H1 (cell line): ENCODE results near the gene PTPRO. TPM values are rescaled to one million over a fixed set of nuclear protein-coding genes. Genes with fewer than 3 reads are reported as not detected.

ENCODE experiments used
- CTCF ChIA-PET: fragments of 300-600 bp; sonication (Branson Sonifier 250); formaldehyde crosslinking; loops from one replicate; lab custom pipeline; 2021; ENCODE audit not compliant: partially characterized antibody; lab: Charles Lee
- POLR2A ChIA-PET: fragments of 300-600 bp; sonication (Branson Sonifier 250); formaldehyde crosslinking; loops from one replicate; lab custom pipeline; 2021; ENCODE audit warnings: inconsistent platforms; ENCODE audit not compliant: partially characterized antibody; lab: Charles Lee
- DNase-seq, 2 experiments: peaks; one replicate each; pipeline versions ENCODE4 v3.0.0 to v3.0.0-alpha.2; 2010 to 2022; ENCODE audit warnings: low spot score in 2 of 2, low read depth in 1 of 2, mixed read lengths in 1 of 2
- FAIRE-seq: peaks from 2 replicates; lab custom pipeline; 2011; peaks lifted over from hg19 to GRCh38; lab: Jason Lieb, UNC
- H2AFZ ChIP-seq: 2 replicates; pipeline ENCODE4 v1.8.1; 2012; ENCODE audit warnings: low read length, inconsistent platforms
- H2AK5ac ChIP-seq: 2 replicates; pipeline ENCODE4 v1.6.1; 2013; ENCODE audit warnings: low read depth, low read length
- H2BK120ac ChIP-seq: replicated peaks from 2 replicates; pipeline ENCODE3; 2013; ENCODE audit warnings: low read depth, low read length, inconsistent platforms
- H2BK12ac ChIP-seq: 2 replicates; pipeline ENCODE4 v1.6.1; 2013; ENCODE audit warnings: low read depth, low read length
- H2BK15ac ChIP-seq: 2 replicates; pipeline ENCODE4 v1.6.1; 2013; ENCODE audit warnings: low read length
- H2BK20ac ChIP-seq: 2 replicates; pipeline ENCODE4 v1.6.1; 2013; ENCODE audit warnings: low read length
- H2BK5ac ChIP-seq: 2 replicates; pipeline ENCODE4 v1.6.1; 2013; ENCODE audit warnings: low read depth, low read length
- H3K14ac ChIP-seq: 2 replicates; pipeline ENCODE4 v1.6.1; 2013; ENCODE audit warnings: inconsistent platforms; ENCODE audit not compliant: insufficient read length
- H3K18ac ChIP-seq: 2 replicates; pipeline ENCODE4 v1.6.1; 2013; ENCODE audit warnings: low read length; ENCODE audit errors: extremely low read depth
- H3K23ac ChIP-seq: 2 replicates; pipeline ENCODE4 v1.6.1; 2013; ENCODE audit warnings: inconsistent platforms; ENCODE audit not compliant: insufficient read length
- H3K23me2 ChIP-seq: 2 replicates; pipeline ENCODE4 v1.6.1; 2013; ENCODE audit warnings: low read depth, low read length
- H3K27ac ChIP-seq: 2 replicates; pipeline ENCODE4 v1.6.1; 2011; ENCODE audit warnings: low read depth, low read length, inconsistent platforms
- H3K27me3 ChIP-seq, 4 experiments: replicated peaks in 1 of 4; 1 replicate in 1 of 4; 2 replicates in 3 of 4; pipeline versions ENCODE4 v1.6.1 to v1.8.1; 2011 to 2013; ENCODE audit warnings: low read length in 3 of 4, mild to moderate bottlenecking in 3 of 4, inconsistent platforms in 2 of 4, mixed read lengths in 2 of 4, moderate library complexity in 1 of 4; ENCODE audit not compliant: control insufficient read depth in 3 of 4, insufficient read depth in 3 of 4; ENCODE audit errors: extremely low read depth in 1 of 4
- H3K36me3 ChIP-seq, 4 experiments: 2 replicates each; pipeline versions ENCODE4 v1.6.1 to v1.8.1; 2011 to 2013; ENCODE audit warnings: mild to moderate bottlenecking in 4 of 4, low read length in 3 of 4, moderate library complexity in 2 of 4, control low read depth in 1 of 4, inconsistent platforms in 1 of 4; ENCODE audit not compliant: insufficient read depth in 4 of 4, control insufficient read depth in 2 of 4
- H3K4ac ChIP-seq: replicated peaks from 2 replicates; pipeline ENCODE3; 2013; ENCODE audit warnings: low read length, low read depth, mixed read lengths, inconsistent platforms; ENCODE audit not compliant: insufficient read length
- H3K4me1 ChIP-seq, 4 experiments: replicated peaks in 1 of 4; 1 replicate in 1 of 4; 2 replicates in 3 of 4; pipeline versions ENCODE4 v1.6.1 to v1.8.1; 2011 to 2013; ENCODE audit warnings: low read length in 3 of 4, inconsistent platforms in 2 of 4, mixed read lengths in 1 of 4; ENCODE audit not compliant: insufficient read depth in 4 of 4, control insufficient read depth in 3 of 4
- H3K4me2 ChIP-seq, 2 experiments: 2 replicates each; pipeline versions ENCODE4 v1.6.1 to v1.8.1; 2011 to 2013; ENCODE audit warnings: low read depth in 2 of 2, low read length in 2 of 2, control low read depth in 1 of 2, inconsistent platforms in 1 of 2, mild to moderate bottlenecking in 1 of 2; ENCODE audit not compliant: insufficient read depth in 1 of 2
- H3K4me3 ChIP-seq, 4 experiments: fragments of 200-600, 300-600 bp in 1 of 4; sonication (generic), shearing (Covaris generic), sonication (Bioruptor Twin) in 1 of 4; 2 replicates each; pipeline versions ENCODE4 v1.5.1 to v1.8.1; 2011 to 2016; ENCODE audit warnings: low read length in 4 of 4, low read depth in 3 of 4, control low read depth in 2 of 4, inconsistent platforms in 2 of 4, mild to moderate bottlenecking in 2 of 4, mixed read lengths in 1 of 4, moderate library complexity in 1 of 4; ENCODE audit not compliant: insufficient read depth in 2 of 4; ENCODE audit errors: extremely low read depth in 1 of 4
- H3K56ac ChIP-seq: replicated peaks from 2 replicates; pipeline ENCODE3; 2013; ENCODE audit warnings: low read depth, mild to moderate bottlenecking, mixed read lengths, low read length, inconsistent platforms; ENCODE audit not compliant: insufficient read length
- H3K79me1 ChIP-seq: 2 replicates; pipeline ENCODE4 v1.6.1; 2013; ENCODE audit warnings: low read depth, low read length, control low read depth
- H3K79me2 ChIP-seq, 2 experiments: 2 replicates each; pipeline versions ENCODE4 v1.6.1 to v1.8.1; 2012 to 2013; ENCODE audit warnings: low read length in 2 of 2, mild to moderate bottlenecking in 2 of 2, inconsistent platforms in 1 of 2; ENCODE audit not compliant: insufficient read depth in 2 of 2, control insufficient read depth in 1 of 2
- H3K9ac ChIP-seq, 4 experiments: replicated peaks in 1 of 4; 1 replicate in 1 of 4; 2 replicates in 3 of 4; pipeline versions ENCODE4 v1.6.1 to v1.8.1; 2011 to 2013; ENCODE audit warnings: low read depth in 3 of 4, low read length in 3 of 4, control low read depth in 2 of 4, mild to moderate bottlenecking in 2 of 4, moderate library complexity in 2 of 4, inconsistent platforms in 1 of 4; ENCODE audit errors: extremely low read depth in 1 of 4
- H3K9me3 ChIP-seq, 2 experiments: 2 replicates each; pipeline versions ENCODE4 v1.6.1 to v1.8.1; 2012 to 2013; ENCODE audit warnings: mild to moderate bottlenecking in 2 of 2, moderate library complexity in 2 of 2, control low read depth in 1 of 2, inconsistent platforms in 1 of 2, low read depth in 1 of 2, low read length in 1 of 2, mixed read lengths in 1 of 2; ENCODE audit not compliant: insufficient read depth in 2 of 2
- H4K20me1 ChIP-seq, 2 experiments: replicated peaks in 1 of 2; 2 replicates each; pipeline versions ENCODE3 to v1.8.1; 2011 to 2013; ENCODE audit warnings: inconsistent platforms in 2 of 2, low read length in 2 of 2, mild to moderate bottlenecking in 1 of 2; ENCODE audit not compliant: insufficient read depth in 2 of 2, control insufficient read depth in 1 of 2
- H4K5ac ChIP-seq: 2 replicates; pipeline ENCODE4 v1.6.1; 2013; ENCODE audit warnings: low read length, low read depth, mixed read lengths, inconsistent platforms; ENCODE audit not compliant: insufficient read length
- H4K8ac ChIP-seq: 2 replicates; pipeline ENCODE4 v1.8.0; 2013; ENCODE audit warnings: mild to moderate bottlenecking, moderate library complexity, low read length, inconsistent platforms; ENCODE audit not compliant: insufficient read depth; ENCODE audit errors: extremely low read depth
- H4K91ac ChIP-seq: replicated peaks from 2 replicates; pipeline ENCODE3; 2013; ENCODE audit warnings: low read length, mixed read lengths, inconsistent platforms; ENCODE audit not compliant: insufficient read length
- CEBPB ChIP-seq: IDR thresholded peaks from 2 replicates; pipeline ENCODE4 v1.6.1; 2012; ENCODE audit warnings: low read depth, low read length
- RBBP5 ChIP-seq: IDR thresholded peaks from 2 replicates; pipeline ENCODE4 v1.7.1; 2012; ENCODE audit warnings: low read depth, mild to moderate bottlenecking, inconsistent platforms, low read length, moderate library complexity, borderline replicate concordance
- SP1 ChIP-seq: IDR thresholded peaks from 2 replicates; pipeline ENCODE4 v1.6.1; 2011; ENCODE audit warnings: low read depth, low read length
- SP2 ChIP-seq: IDR thresholded peaks from 2 replicates; pipeline ENCODE4 v1.6.1; 2012; ENCODE audit warnings: mild to moderate bottlenecking, low read length, inconsistent platforms
- TAF7 ChIP-seq: optimal IDR thresholded peaks from 2 replicates; pipeline ENCODE3; 2011; ENCODE audit warnings: low read depth, mild to moderate bottlenecking, inconsistent platforms, low read length, moderate library complexity, borderline replicate concordance
- TCF12 ChIP-seq: IDR thresholded peaks from 2 replicates; pipeline ENCODE4 v1.6.1; 2011; ENCODE audit warnings: low read depth, mild to moderate bottlenecking, low read length
- WGBS, 2 experiments: shearing (Covaris generic) in 1 of 2; methylation state at CpG; one replicate each; pipeline versions ENCODE4 v1.1.6 to v1.1.7; 2013 to 2015; ENCODE audit warnings: low lambda C conversion rate in 2 of 2, mixed read lengths in 2 of 2, inconsistent platforms in 1 of 2, low coverage in 1 of 2, missing lambda C conversion rate in 1 of 2; ENCODE audit not compliant: insufficient replicate concordance in 2 of 2, insufficient coverage in 1 of 2, insufficient read length in 1 of 2; ENCODE audit errors: extremely low coverage in 1 of 2, missing lambda C conversion rate in 1 of 2; 5-methylcytosine and 5-hydroxymethylcytosine counted together
- polyA plus RNA-seq, 7 experiments: library from polyadenylated mRNA; depleted of rRNA in 3 of 7; stranded (reverse) in 5 of 7; unstranded in 2 of 7; fragments of >200 nt in 5 of 7; fragments of 200-250 nt in 2 of 7; gene quantifications; 1 replicate in 5 of 7; 2 replicates in 1 of 7; 4 replicates in 1 of 7; pipeline versions ENCODE4 v1.2.1 to v1.2.3, GENCODE V29; 2011 to 2013; ENCODE audit warnings: missing spikeins in 2 of 7, mixed read lengths in 2 of 7
- total RNA-seq: library from RNA; stranded (reverse); fragmentation: NEBNext Ultra II Directional; extraction: Animal tissue kit (Norgen Biotek cat#: 25700); gene quantifications from 2 replicates; pipeline ENCODE4 v1.2.1, GENCODE V29; 2021

Gene PTPRO
- total and polyA plus RNA-seq, 2 of the 8 experiments (the other 6 are each of a cell fraction or from before 2014, with no cell fraction given) = 0.73 to 1.7 TPM

DNA sequence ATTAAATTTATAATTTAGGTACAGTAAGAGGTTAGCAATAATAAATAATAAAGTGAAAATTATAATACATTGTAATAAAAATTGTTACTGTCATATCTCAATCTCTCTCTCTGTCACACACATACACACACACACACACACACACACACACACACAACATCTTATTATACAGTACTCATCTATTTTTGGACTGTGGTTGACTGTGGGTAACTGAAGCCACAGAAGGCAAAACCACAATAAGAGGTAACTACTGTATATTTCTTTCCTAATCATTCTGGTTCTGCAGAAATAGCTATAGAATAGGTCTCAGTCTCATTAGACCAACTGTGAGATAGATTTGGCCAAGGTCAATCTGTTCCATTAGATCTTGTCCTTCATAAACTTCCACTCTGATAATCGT is 33.1 kb upstream of the PTPRO start:
- Histone ChIP-seq H3K23me2 (peaks cover 2% of the 10 kb centered on the region; the same call in 1 of the 2 replicates), H4K8ac (no peak overlapping the region), H3K23ac (no peak overlapping the region), H3K36me3 (no peaks in the 10 kb centered on the region), H3K18ac (no peak overlapping the region), H2BK120ac (no peak overlapping the region), H3K79me1 (no peaks in the 10 kb centered on the region), H3K27me3 (no peaks in the 10 kb centered on the region), H4K20me1 (no peaks in the 10 kb centered on the region), H2AK5ac (no peak overlapping the region), H3K4me3 (no peak overlapping the region), H3K4ac (no peak overlapping the region), H2BK12ac (no peak overlapping the region), H3K14ac (no peak overlapping the region), H3K4me2 (no peak overlapping the region), H3K9ac (no peak overlapping the region), H4K91ac (no peak overlapping the region), H3K27ac (no peak overlapping the region), H2AFZ (no peak overlapping the region), H3K79me2 (no peaks in the 10 kb centered on the region), H2BK15ac (no peak overlapping the region), H2BK20ac (no peak overlapping the region), H3K4me1 (no peaks in the 10 kb centered on the region), H3K9me3 (no peaks in the 10 kb centered on the region), H2BK5ac (no peak overlapping the region), H3K56ac (peak overlapping the region; percentile 53), H4K5ac (no peak overlapping the region)
- FAIRE-seq (no peak), DNase-seq (no peak)
- WGBS, 2 experiments = 85% methylated on average over 1 of the region's 1 CpG; no CpG with 5 or more reads in 1 of the 2 experiments
- CTCF ChIA-PET = interaction anchor here (0.7 to 1.1 kb wide), 3 partner anchors 20 to 222 kb away, joined by 3 to 4 read pairs (median 3); no protein-coding TSS in a partner anchor
- POLR2A ChIA-PET = no interaction called here
- TF ChIP-seq SP2 (no peak), TAF7 (no peak), SP1 (no peak), CEBPB (no peak), RBBP5 (no peak), TCF12 (no peak)
